GM19328 (cell line): ENCODE results near the gene KIAA0232.
"Not testable (repeated sequence)": the region's sequence is repeated elsewhere in the genome, so short reads cannot be mapped to it uniquely, and the experiment has no call there.

Experiments used
- ATAC-seq: cut with Tn5 transposase; IDR thresholded peaks from one replicate; pipeline ENCODE4 v1.9.1; 2021; ENCODE audit warnings: mild to moderate bottlenecking, moderate library complexity; ENCODE audit not compliant: unreplicated experiment

The KIAA0232 gene

GRCh38 chr4:6875431-6875831, 92.9 kb downstream of the KIAA0232 start:
- no peak for ATAC-seq

DNA sequence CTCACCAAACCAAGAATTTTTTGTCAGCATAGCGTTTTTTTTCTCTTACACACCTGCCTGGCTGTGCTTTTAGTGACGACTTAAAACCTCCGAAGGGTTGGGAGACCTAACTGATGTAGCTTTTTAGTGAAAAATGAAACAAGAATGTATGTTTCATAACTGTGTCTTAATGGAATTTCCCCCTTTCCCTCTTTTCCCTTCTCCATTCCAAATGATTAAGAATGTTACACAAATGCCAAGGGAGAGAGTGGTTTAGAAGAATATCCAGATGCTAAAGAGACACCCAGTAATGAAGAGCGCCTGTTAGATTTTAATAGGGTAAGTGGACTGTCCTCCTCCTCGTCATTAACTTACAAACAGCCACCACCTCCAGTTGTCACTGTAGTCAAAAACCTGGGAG, 93.9 kb downstream of the KIAA0232 start:
- no peak for ATAC-seq

DNA sequence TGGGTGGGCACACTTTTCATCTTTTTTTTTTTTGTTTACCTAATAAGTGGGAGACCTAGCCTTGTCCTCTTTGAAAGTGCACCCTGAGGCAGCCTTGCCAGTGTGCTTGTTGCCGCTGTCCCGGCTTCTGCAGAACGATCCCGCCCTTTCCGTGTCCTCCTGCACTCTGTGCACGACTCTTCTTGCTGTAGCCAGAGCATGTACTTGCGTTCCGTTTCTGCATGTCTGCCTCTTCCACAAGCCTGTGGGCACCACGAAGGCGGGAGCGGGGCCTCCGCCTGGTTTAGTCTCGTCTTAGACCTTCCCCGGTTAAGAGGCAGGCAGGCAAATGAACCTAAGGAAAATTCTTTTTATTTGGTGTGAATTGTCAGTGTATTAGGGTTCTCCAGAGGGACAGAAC, 94.5 kb downstream of the KIAA0232 start:
- no peak for ATAC-seq

DNA sequence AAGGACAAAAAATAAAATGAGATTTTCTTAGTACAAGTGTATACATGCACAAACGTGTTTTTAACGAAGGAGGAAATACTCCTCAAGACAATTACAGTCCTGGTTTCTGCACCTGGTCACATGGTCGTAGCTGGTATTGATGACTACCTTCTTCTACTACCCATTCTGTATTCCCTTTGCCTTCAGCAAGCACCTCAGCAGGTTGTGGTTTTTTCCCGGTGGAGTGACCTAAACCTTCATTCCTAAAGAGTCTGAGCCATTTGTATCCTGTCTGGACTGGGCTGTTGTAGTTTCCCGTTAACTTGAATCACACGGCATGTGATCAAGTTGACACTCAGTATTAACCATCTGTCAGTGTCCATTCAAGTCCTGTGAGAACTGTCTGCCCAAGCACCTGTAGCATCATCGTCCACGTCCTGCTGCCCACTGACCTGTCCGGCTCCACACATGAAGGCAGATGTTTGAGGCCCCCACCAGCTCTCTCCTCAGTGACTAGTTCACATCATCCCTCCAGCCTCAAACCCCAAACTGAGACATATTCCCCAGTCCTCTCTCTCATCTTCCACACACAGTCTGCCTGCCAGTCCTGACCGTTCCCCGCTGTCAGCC, 96.0 kb downstream of the KIAA0232 start:
- ATAC-seq, result no peak

GRCh38 chr4:6880691-6881090, 98.2 kb downstream of the KIAA0232 start:
- ATAC-seq, result no peak

DNA sequence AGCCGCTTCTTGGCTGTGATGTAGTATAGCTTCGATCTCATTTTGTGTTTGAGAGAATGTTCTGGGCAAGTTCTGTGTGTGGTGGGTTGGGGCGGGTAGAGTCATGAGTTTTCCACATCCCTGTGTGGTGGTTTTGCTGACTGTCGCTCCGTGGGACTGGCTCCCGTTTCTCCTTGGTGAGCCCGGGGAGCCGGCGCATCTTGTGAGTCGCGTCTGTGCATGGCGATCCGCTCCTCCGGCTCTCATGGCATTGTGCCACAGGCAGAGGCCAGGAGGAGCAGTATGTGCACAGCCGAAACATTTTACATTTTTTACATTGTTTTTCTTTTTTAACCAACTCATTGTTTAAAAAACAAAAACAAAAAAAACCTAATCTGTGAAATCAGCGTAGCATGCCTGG, 99.4 kb downstream of the KIAA0232 start:
- no peak for ATAC-seq

- no peak for ATAC-seq
These were observed 101.9 kb downstream of the KIAA0232 start for GRCh38 chr4:6884341-6884870.

DNA sequence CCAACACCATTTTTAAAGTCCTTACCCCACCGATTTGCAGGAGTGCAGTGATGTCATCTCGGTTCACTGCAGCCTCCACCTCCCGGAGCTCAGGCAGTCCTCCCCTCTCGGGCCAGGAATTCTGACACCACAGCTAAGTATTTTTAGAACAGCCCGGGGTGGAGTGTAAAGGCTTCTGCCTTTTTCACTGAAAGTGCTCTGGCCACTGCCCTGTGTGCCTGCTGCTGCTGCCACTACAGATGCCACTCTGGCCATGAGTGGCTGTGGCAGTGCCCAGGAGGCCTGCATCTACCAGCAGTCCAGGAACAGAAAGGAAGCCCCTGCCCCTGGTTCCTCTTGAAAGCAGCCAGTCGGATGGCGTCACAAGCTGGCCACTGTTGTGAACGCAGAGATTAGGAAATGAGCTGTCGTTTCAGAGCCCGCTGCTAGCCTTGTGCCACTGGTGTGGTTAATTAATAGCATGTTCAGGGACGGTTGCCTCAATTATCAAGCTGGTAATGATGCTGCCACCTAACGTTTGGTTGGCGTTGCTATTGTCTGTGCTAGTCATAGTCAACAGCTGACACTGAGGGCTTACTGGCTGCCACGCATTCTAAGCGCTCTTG, 103.5 kb downstream of the KIAA0232 start:
- ATAC-seq, result no peak

DNA sequence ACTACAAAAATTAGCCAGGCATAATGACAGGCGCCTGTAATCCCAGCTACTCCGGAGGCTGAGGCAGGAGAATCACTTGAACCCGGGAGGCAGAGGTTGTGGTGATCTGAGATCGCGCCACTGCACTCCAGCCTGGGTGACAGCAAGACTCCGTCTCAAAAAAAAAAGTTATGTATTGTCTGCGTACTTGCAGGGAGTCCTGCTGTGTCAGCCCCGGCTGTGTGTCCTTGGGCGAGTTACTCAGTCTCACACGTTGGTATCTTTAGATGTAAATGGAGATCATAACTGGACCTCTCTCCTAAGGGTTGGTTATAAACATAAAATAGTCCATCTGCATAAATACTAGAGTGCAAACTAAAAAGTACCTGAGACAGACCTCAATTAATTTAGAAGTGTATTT, 104.4 kb downstream of the KIAA0232 start:
- no peak for ATAC-seq

DNA sequence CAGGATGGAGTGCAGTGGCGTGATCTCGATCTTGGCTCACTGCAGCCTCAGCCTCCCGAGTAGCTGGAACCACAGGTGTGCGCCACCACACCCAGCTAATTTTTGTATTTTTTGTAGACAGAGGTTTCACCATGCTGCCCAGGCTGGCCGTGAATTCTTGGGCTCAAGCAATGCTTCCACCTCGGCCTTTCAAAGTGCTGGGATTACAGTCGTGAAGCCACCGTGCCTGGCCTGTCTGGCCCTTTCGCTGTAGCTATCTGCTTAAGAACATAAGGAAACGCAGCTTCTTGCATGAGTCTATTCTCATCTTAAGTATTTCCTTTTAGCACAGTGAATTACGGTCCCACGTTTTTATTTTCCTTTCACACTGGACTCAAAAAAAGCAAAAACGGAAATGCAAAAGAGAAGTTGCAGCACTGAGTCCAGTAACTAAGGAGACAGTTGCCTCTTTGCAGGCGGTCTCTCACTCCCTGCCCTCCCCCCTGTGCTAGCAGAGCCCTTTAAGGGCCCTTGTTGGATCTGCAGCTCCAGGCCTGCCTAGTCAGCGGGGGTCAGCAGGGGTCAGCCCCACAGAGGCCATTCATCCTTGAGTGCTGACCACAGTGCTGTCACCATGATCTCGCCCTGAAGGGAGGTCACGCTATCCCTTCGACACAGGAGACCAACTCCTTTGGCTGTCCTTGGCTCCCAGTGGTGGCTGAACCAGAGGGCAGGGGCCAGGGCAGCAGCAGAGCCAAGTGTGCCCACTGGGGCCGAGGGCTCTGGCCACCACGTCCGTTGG, 105.3 kb downstream of the KIAA0232 start:
- ATAC-seq, result no peak

- ATAC-seq, result no peak
These were observed 106.1 kb downstream of the KIAA0232 start for GRCh38 chr4:6888506-6889071.

- no peak for ATAC-seq
These were observed 106.7 kb downstream of the KIAA0232 start for GRCh38 chr4:6889101-6889735.

DNA sequence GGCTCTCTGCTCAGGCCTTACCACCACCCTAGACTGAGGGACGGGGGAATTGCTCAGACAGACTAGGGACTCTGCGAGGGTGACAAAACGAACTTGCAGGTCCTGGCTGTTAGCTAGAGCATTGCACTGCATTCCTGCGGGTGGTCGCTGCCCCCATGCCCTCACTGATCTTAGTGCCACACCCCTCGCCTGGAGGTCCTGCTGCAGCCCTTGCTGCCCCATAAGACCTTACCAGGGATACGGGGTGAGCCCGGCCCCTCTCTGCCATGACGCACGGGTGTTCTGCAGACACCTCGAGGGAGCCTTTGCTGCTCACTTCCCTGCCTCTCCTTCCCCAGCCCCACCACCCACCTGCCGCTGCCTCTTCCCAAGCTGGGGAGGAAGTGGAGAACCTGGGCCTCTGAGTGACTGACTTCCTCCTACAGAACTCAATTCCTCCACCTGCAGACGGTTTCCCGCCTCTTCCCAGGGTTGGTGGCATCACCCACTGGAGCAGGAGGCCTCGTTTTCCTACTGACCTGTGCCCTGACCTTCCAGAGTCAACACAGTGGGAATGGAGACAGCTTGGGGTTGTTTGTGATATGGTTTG, 107.3 kb downstream of the KIAA0232 start:
- ATAC-seq, result no peak

DNA sequence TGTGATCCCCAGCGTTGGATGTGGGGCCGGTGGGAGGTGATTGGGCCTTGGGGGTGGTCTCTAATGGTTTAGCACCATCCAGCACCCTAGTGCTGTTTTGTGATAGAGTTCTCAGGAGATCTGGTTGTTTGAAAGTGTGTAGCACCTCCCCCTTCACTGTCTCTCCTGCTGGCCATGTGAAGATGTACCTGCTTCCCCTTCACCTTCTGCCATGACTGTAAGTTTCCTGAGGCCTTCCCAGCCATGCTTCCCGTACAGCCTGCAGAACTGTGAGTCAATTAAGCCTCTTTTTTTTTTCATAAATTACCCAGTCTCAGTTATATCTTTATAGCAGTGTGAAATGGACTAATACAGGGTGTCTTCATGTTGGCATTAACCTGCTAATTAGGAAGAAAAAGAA, 107.8 kb downstream of the KIAA0232 start:
- no peak for ATAC-seq

GRCh38 chr4:6890971-6891370, 108.4 kb downstream of the KIAA0232 start:
- ATAC-seq, result not testable (repeated sequence)

- no peak for ATAC-seq
These were observed 109.1 kb downstream of the KIAA0232 start for GRCh38 chr4:6891436-6892170.

- ATAC-seq, result no peak
These were observed 109.8 kb downstream of the KIAA0232 start for GRCh38 chr4:6892190-6892908.

DNA sequence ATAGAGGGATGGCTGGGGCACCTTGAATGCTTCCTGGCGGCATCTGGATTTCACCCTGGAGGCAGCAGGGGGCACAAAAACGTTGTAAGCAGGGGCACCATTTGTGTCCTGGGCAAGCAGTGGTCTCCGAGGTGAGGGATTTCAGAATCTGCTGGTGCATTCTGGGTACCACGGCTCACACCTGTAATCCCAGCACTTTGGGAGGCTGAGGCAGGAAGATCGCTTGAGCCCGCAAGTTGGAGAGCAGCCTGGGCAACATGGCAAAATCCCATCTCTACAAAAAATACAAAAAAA, 110.3 kb downstream of the KIAA0232 start:
- ATAC-seq, result no peak

GRCh38 chr4:6893449-6894085, 111.0 kb downstream of the KIAA0232 start:
- ATAC-seq, result no peak
